ENCODE data around the gene PCNT. TPM values are rescaled to one million over a fixed set of nuclear protein-coding genes. Genes with fewer than 3 reads are reported as not detected.

Gene PCNT
- total RNA-seq, 1 experiment from 2014 or later: 35.7 TPM

DNA sequence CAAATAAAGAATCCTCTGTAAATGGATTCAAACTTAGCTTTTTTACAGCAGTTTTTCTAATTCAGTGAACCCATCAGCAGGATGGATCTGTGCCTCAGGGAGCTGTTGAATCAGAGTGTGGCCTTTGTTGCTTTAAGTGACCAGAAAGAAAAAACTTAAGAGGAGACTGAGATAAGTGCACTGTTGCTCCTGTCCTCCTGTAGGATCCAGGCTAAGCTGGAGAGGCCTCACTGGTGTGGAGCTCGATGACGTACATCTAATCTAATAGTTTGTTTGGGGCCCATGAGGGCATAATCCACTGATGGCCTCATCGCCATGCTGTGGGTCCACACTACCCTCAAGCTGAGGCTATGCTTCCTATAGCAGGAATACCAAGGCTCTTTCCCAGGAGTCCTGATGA, 145.3 kb downstream of the PCNT start:
- Histone ChIP-seq H3K4me3 (no peak overlapping the region), H3K4me1 (no peaks in the 10 kb centered on the region), H3K27ac (no peak overlapping the region), H3K36me3 (peaks cover 12% of the 10 kb centered on the region), H3K9me3 (replicated peaks) (no peaks in the 10 kb centered on the region), H3K27me3 (no peaks in the 10 kb centered on the region)
- no peak for DNase-seq

DNA sequence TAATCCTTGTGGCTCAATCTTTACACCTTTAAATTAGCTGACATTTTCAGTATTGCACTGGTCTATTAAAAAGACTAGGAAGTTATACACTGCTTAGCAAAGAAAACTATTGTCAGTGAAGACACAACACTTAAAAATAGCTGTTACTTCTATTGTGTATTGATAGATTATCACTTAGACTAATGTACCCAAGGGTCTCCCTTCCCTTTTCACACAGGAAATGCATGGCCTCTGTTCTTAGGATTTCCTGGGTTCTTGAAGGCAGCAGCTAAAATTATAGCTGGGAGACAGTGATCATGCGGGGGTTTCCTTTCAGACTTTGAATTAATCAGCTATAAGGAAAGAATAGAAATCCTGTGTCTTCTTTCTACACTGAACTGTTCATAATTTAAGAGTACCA, 147.6 kb downstream of the PCNT start:
- DNase-seq: no peak
- Histone ChIP-seq H3K36me3 (peaks cover 3% of the 10 kb centered on the region; the same call in 1 of the 2 replicates), H3K27ac (no peak overlapping the region), H3K9me3 (replicated peaks) (no peaks in the 10 kb centered on the region), H3K4me3 (no peak overlapping the region), H3K4me1 (no peaks in the 10 kb centered on the region), H3K27me3 (no peaks in the 10 kb centered on the region)

DNA sequence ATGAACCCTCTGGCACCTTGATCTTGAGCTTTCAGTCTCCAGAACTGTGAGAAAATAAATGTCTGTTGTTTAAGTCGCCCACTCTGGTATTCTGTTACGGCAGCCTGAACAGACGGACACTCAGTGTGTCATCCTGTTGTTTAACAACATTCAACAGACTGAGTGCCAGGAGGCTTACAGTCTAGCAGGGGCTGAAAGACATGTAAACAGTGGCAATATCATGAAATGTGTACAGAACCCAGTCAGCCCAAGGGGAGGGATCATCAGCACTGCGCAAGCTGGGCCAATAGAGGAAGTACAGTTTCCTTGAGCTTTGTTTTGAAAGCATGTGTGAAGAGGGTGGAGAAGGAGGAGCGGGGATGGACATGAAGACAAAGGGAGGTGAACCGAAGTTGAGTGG, 148.3 kb downstream of the PCNT start:
- Histone ChIP-seq H3K4me3 (no peak overlapping the region), H3K27me3 (no peaks in the 10 kb centered on the region), H3K4me1 (no peaks in the 10 kb centered on the region), H3K36me3 (peaks cover 3% of the 10 kb centered on the region; the same call in 1 of the 2 replicates), H3K9me3 (replicated peaks) (no peaks in the 10 kb centered on the region), H3K27ac (no peak overlapping the region)
- DNase-seq: no peak

DNA sequence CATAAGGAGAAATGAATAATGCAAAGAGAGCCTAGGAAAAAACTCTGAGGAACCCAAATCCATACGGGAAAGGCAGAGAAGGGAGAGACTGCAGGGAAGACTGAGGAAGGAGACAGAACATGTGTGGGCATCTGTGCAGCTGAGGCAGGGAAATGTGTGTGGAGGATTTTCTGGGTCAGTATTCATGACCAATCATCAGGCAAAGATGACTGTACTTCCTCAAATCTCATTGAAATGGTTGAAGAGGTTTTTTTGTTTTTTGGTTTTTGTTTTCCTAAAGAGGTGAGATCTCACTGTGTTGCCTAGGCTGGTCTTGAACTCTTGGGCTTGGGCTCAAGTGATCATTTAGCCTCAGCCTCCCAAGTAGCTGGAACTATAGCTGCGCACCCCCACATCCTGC, 150.4 kb downstream of the PCNT start:
- Histone ChIP-seq H3K27ac (no peak overlapping the region), H3K4me1 (no peaks in the 10 kb centered on the region), H3K27me3 (no peaks in the 10 kb centered on the region), H3K4me3 (no peak overlapping the region), H3K9me3 (replicated peaks) (no peaks in the 10 kb centered on the region), H3K36me3 (no peaks in the 10 kb centered on the region; the same call in 1 of the 2 replicates)
- no peak for DNase-seq

DNA sequence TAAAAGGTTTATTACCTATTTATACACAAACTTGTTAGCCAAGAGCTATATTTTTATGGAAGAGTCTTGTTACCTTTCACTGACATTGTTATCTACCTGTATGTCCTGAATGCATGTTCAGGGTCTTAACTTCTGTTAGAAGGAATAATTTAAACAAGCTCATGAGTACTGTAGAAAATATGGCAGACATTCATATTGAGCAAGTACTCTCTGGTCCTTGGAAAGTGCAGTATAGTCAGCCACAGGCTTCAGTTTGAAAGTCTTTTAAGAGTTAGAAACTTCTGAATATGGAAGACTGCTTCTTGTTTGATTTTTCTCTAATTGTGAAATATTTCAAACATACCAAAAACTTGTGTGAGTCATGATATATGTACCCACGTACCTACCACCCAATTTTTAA, 151.3 kb downstream of the PCNT start:
- H3K4me1 ChIP-seq: no peaks in the 10 kb centered on the region

DNA sequence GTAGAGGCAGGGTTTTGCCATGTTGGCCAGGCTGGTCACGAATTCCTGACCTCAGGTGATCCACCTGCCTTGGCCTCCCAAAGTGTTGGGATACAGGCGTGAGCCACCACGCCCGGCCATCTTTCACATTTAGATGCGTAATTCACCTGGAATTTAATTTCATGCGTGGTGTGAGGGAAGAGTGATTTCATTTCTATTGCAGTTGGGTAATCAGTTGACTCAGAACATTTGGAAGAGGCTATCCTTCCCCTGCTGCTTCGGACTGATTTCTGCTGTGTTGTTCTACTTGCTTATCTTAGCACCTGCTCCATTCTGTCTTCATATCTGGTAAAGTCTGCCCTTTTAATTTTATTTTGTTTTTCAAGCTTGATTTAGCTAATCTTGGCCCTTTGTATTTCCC, 153.8 kb downstream of the PCNT start:
- H3K4me3 ChIP-seq: no peak overlapping the region
- no peak for DNase-seq
- H3K36me3 ChIP-seq: no peaks in the 10 kb centered on the region
- no peaks in the 10 kb centered on the region for H3K27me3 ChIP-seq
- no peak overlapping the region for H3K27ac ChIP-seq
- H3K4me1 ChIP-seq: no peaks in the 10 kb centered on the region
- no peaks in the 10 kb centered on the region for H3K9me3 ChIP-seq (replicated peaks)

More for the DNA sequence above, 151.3 kb downstream of the PCNT start:
- H3K9me3 ChIP-seq (replicated peaks): no peaks in the 10 kb centered on the region
- DNase-seq: no peak
- no peaks in the 10 kb centered on the region for H3K27me3 ChIP-seq
- H3K4me3 ChIP-seq: no peak overlapping the region
- H3K36me3 ChIP-seq: no peaks in the 10 kb centered on the region
- H3K27ac ChIP-seq: no peak overlapping the region

DNA sequence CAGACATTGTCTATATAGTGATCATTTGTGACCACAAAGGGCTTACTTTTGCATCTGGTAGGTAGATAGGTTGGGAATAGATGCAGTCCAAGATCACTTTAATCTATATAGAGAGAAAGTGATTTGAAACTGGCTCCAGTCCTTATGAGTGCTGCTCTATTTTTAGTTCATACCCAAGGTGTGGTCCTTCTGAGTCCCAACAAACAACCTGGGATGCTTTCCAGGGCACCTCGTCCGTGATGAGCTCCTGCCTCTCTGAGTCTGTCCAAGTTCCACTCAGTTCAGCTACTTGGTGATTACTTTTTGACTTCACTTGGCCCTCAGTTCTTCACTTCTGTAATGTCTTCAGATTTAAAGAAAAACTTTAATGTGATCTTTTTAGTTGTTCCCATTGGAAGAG, 155.0 kb downstream of the PCNT start:
- Histone ChIP-seq H3K4me3 (no peak overlapping the region), H3K4me1 (no peaks in the 10 kb centered on the region), H3K27me3 (no peaks in the 10 kb centered on the region), H3K9me3 (replicated peaks) (no peaks in the 10 kb centered on the region), H3K27ac (no peak overlapping the region), H3K36me3 (no peaks in the 10 kb centered on the region)
- no peak for DNase-seq

DNA sequence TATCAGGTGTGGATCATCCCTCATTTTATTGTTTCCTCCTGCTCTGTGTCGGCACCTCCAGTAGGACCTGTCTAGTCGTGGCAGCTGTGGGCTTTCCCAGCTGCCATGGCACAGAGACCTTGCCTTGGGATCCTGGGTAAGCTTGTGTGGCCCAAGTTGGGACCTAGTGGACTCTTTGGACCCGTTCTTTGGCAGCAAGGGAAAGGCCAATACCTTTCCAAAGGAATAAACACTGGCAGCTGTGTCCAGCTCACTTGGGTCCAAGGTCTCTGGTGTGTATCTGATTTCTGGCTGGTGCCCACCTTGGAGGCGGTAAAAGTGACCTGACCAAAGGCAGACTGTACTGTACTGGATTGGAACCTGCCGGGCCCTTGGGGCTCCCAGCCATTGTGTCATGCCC, 156.5 kb downstream of the PCNT start:
- H3K36me3 ChIP-seq: peaks cover 8% of the 10 kb centered on the region; the same call in 1 of the 2 replicates
- no peak overlapping the region for H3K4me3 ChIP-seq
- H3K4me1 ChIP-seq: no peaks in the 10 kb centered on the region
- H3K27me3 ChIP-seq: no peaks in the 10 kb centered on the region
- no peak overlapping the region for H3K27ac ChIP-seq
- H3K9me3 ChIP-seq (replicated peaks): no peaks in the 10 kb centered on the region
- DNase-seq: no peak

DNA sequence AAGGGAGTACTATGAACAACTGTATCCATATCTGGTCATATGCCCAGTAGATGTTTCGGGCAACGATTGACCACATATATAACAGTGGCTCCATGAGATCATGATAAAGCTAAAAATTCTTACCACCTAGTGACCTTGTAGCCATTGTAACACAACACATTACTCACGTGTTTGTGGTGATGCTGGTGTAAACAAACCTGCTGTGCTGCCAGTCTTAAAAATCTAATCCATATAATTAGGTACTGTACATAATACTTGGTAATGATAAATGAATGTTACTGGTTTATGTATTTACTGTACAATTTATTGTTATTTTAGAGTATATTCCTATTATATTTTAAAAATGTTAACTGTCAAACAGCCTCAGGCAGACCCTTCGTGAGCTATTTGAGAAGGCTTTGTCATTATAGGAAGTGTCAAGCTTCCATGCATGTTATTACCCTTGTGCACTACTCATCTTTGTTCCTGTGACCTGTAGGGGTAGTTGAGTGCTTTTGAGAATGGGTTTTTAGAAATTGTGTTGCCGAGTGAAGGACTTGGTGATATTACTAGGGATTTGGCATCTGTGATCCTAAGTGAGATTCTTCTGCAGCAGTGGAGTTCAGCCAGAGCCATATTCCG, 158.4 kb downstream of the PCNT start:
- Histone ChIP-seq H3K9me3 (replicated peaks) (no peaks in the 10 kb centered on the region), H3K4me3 (no peak overlapping the region), H3K4me1 (no peaks in the 10 kb centered on the region), H3K36me3 (peaks cover 8% of the 10 kb centered on the region), H3K27me3 (no peaks in the 10 kb centered on the region), H3K27ac (no peak overlapping the region)
- DNase-seq: no peak

DNA sequence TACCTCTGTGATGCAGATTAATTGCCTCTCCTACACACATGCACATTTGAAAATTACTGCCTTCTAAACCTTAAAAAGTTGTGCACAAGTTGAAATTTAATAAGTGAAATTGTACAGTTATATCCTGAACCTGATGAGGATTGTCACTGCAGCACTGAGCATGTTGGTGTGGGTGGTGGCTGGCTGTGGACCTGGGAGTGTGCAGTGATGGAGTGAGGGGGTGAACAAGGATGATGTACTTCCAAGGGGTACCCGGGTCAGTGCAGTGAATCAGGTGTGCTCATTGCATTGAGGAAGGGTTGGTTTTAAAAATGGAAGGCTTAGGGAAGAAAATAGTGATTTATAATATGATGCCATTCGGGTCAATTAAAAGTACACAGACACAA, 158.9 kb downstream of the PCNT start:
- DNase-seq: no peak
- H3K36me3 ChIP-seq: peaks cover 8% of the 10 kb centered on the region
- H3K4me3 ChIP-seq: no peak overlapping the region
- no peaks in the 10 kb centered on the region for H3K4me1 ChIP-seq
- H3K27ac ChIP-seq: no peak overlapping the region
- H3K27me3 ChIP-seq: no peaks in the 10 kb centered on the region
- H3K9me3 ChIP-seq (replicated peaks): no peaks in the 10 kb centered on the region

DNA sequence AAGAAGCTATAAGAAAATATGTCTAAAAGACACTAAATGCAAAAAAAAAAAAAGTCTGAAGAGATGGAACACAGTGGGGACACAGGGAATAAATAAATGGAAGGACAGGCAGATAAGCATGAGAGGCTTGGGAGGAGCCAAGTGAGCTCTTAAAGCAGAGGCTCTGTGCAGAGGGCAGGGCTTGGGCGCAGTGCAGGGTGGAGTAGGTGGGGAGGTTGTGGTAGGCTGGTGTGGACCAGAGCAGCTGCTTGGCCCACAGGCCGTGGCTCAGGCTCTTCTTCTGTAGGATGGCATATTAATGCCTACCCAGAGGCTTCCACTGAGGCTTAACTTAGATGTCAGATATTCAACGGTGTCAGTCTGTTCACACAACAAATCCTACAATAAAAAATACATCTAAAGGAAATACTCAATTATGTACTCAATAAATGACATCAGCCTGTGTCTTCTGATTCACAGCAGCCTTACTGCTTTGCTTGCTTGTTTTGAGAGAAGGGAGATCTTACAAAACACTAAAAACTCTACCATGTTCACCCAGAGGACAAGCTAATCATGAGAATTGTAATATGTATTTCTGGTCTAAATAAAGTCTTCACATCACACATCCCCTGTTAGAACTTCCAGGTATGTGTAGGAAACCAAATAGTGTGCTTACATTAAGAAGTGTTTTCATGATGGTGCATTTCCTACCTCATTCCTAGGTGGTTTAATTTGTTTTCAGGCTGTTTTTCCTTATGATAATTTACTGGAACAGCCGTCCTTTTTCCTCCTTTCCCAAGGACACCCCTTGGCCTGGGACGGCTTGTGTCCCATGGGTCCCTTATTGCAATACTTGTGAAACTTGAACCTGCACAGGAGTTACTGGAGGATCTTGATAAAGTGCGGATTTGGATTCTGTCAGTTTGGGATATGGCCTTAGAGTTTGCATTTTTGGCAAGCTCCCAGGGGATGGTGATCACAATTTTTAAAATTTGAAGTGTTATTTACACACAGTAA, 159.6 kb downstream of the PCNT start:
- Histone ChIP-seq H3K9me3 (replicated peaks) (no peaks in the 10 kb centered on the region), H3K4me1 (no peaks in the 10 kb centered on the region), H3K4me3 (no peak overlapping the region), H3K36me3 (peaks cover 8% of the 10 kb centered on the region), H3K27me3 (no peaks in the 10 kb centered on the region), H3K27ac (no peak overlapping the region)
- no peak for DNase-seq

DNA sequence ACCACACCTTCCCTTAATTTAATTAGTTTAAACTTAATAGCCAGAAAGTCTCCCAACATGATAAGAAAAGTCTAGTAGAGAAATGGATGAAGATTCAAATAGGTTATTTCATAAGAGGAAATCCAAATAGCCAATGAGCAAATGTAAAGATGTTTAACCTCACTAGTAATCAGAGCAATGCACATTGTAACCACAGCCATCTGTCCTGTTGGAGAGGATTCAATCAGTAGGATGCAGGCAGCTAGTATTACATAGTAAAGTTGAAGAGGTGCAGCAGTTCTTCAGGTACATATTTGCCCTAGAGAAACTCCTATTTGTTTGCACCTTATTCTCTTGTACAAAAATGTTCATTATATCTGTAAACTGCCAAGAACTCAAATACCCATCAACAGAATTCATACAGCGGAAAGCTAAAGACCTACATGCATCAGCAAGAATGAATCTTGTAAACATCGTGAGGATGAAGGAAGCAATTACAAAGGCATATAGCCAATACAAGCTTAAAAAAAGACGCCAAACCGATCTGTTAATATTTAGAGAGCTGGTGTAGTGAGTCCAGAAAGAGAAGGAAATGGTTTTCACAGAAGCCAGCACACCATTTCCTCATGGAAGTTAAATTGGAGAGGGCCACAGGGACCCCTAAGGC, 162.6 kb downstream of the PCNT start:
- Histone ChIP-seq H3K27me3 (no peaks in the 10 kb centered on the region), H3K4me1 (no peaks in the 10 kb centered on the region), H3K27ac (no peak overlapping the region), H3K36me3 (peaks cover 15% of the 10 kb centered on the region), H3K9me3 (replicated peaks) (no peaks in the 10 kb centered on the region), H3K4me3 (no peak overlapping the region)
- no peak for DNase-seq

DNA sequence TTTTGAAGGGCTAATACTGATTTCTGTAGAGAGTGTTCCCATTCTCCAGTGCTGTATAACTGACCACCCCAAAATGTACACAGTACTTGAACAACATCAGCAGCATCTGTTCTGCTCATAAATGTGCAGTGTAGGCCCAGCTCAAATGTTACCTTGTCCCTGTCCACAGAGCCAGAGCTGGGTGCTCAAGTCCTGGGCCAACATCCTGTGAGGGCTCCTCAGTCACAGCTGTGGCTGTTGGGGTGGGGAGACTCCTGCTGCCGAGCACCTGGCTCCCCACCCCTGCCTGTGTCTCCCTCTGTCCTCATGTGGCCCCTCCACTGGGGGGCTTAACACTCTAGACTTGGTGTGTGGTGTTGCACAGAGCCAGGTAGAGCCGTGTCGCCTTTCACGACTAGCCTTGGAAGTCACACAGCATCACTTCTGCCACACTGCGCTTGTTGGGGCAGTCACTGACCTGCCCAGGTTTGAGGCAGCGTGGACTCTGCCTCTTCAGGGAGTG, 165.3 kb downstream of the PCNT start:
- no peak overlapping the region for H3K27ac ChIP-seq
- no peak for DNase-seq
- H3K36me3 ChIP-seq: peaks cover 30% of the 10 kb centered on the region
- H3K9me3 ChIP-seq (replicated peaks): no peaks in the 10 kb centered on the region
- H3K4me3 ChIP-seq: no peak overlapping the region
- no peaks in the 10 kb centered on the region for H3K4me1 ChIP-seq
- H3K27me3 ChIP-seq: no peaks in the 10 kb centered on the region

DNA sequence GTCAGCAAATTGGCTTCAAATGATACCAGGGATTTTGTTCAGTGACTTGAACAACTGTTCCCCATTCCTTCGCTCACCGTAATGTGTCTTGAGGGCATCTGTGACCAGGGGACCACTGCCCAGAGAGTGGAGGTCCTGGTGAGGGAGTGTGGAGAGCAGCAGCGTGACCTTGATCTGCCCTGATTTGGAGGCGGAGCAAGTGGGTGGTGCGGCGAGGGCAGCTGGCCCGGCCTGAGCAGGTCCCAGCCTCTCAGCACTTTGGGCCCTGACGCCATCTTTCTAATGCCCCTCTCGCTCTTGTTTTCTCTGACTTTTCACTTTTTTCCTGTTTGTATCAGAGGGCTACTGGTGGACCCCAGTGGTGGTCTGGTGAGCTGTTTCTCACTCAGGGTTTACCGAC, 165.8 kb downstream of the PCNT start:
- no peak overlapping the region for H3K4me3 ChIP-seq
- H3K4me1 ChIP-seq: no peaks in the 10 kb centered on the region
- DNase-seq: no peak
- H3K27ac ChIP-seq: no peak overlapping the region
- H3K36me3 ChIP-seq: peaks cover 30% of the 10 kb centered on the region
- no peaks in the 10 kb centered on the region for H3K9me3 ChIP-seq (replicated peaks)
- no peaks in the 10 kb centered on the region for H3K27me3 ChIP-seq

DNA sequence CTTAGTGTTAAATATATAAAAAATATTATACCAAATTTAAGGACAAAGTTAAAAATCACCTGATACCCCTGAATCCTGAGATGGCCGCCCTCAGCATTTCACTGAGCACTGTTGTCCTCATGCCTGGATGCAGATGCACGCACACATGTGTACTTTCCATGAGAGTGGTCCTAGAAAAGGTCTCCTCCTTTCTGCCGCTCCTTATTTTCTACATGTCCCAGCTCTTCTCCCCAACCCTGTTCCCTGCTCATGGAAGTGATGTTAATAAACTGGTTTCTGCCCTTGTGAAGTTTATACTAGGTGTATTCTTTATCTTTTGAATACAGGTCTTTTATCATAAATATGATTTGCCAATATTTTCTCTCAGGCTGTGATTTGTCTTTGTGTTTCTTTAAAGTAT, 167.6 kb downstream of the PCNT start:
- Histone ChIP-seq H3K27ac (no peak overlapping the region), H3K4me1 (no peaks in the 10 kb centered on the region), H3K27me3 (no peaks in the 10 kb centered on the region), H3K4me3 (no peak overlapping the region), H3K9me3 (replicated peaks) (no peaks in the 10 kb centered on the region), H3K36me3 (peaks cover 30% of the 10 kb centered on the region)
- DNase-seq: no peak
